Measurements from ENCODE around the gene FHIP2A.
"Not testable (repeated sequence)": the region's sequence is repeated elsewhere in the genome, so short reads cannot be mapped to it uniquely, and the experiment has no call there.

Gene FHIP2A

GRCh38 chr10:114825513-114826253 is 4.1 kb downstream of the FHIP2A start:
- no peak for TF ChIP-seq CTCF (IDR thresholded peaks at IDR 0.05; ENCODE audit: low read depth, low read length)
- peak; percentile 77 to 89 for DNase-seq (ENCODE audit: low read depth in 2 of 2)
- no peak overlapping the region for H3K4me3 ChIP-seq (replicated peaks in 1 of 2; ENCODE audit: low read depth in 2 of 2, low read length in 2 of 2)

GRCh38 chr10:114829160-114829909 is 7.8 kb downstream of the FHIP2A start:
- H3K4me3 ChIP-seq (replicated peaks in 1 of 2; ENCODE audit: low read depth in 2 of 2, low read length in 2 of 2): no peak overlapping the region
- DNase-seq (ENCODE audit: low read depth in 2 of 2): no peak
- TF ChIP-seq CTCF (IDR thresholded peaks at IDR 0.05; ENCODE audit: low read depth, low read length): no peak

GRCh38 chr10:114831186-114831867 is 9.7 kb downstream of the FHIP2A start:
- H3K4me3 ChIP-seq (replicated peaks in 1 of 2; ENCODE audit: low read depth in 2 of 2, low read length in 2 of 2): no peak overlapping the region
- DNase-seq (ENCODE audit: low read depth in 2 of 2): no peak
- no peak for TF ChIP-seq CTCF (IDR thresholded peaks at IDR 0.05; ENCODE audit: low read depth, low read length)

- TF ChIP-seq CTCF (IDR thresholded peaks at IDR 0.05; ENCODE audit: low read depth, low read length): no peak
- DNase-seq (ENCODE audit: low read depth in 2 of 2): no peak
- H3K4me3 ChIP-seq (replicated peaks in 1 of 2; ENCODE audit: low read depth in 2 of 2, low read length in 2 of 2): no peak overlapping the region
These were observed 16.1 kb downstream of the FHIP2A start for GRCh38 chr10:114837690-114838089.

- H3K4me3 ChIP-seq (replicated peaks in 1 of 2; ENCODE audit: low read depth in 2 of 2, low read length in 2 of 2): no peak overlapping the region
- no peak for DNase-seq (ENCODE audit: low read depth in 2 of 2)
- no peak for TF ChIP-seq CTCF (IDR thresholded peaks at IDR 0.05; ENCODE audit: low read depth, low read length)
These were observed 18.3 kb downstream of the FHIP2A start for GRCh38 chr10:114839901-114840300.

GRCh38 chr10:114845978-114846693 is 24.6 kb downstream of the FHIP2A start:
- no peak for DNase-seq (ENCODE audit: low read depth in 2 of 2)
- TF ChIP-seq CTCF (IDR thresholded peaks at IDR 0.05; ENCODE audit: low read depth, low read length): no peak
- no peak overlapping the region for H3K4me3 ChIP-seq (replicated peaks in 1 of 2; ENCODE audit: low read depth in 2 of 2, low read length in 2 of 2)

- DNase-seq (ENCODE audit: low read depth in 2 of 2); H3K4me3 ChIP-seq (replicated peaks in 1 of 2; ENCODE audit: low read depth in 2 of 2, low read length in 2 of 2): not testable (repeated sequence)
These were observed 25.9 kb downstream of the FHIP2A start for GRCh38 chr10:114847517-114847916.

All from cardiac fibroblast (primary cell).